HG03064 (cell line): ENCODE data around the gene PTGER2.

Experiments used
- ATAC-seq: cut with Tn5 transposase; IDR thresholded peaks from one replicate; pipeline ENCODE4 v1.9.1; 2021; ENCODE audit warnings: low read depth; ENCODE audit not compliant: unreplicated experiment

The PTGER2 gene

GRCh38 chr14:52333823-52334657 lies 19.9 kb downstream of the PTGER2 start:
- ATAC-seq = no peak

- ATAC-seq = no peak
These were observed 22.1 kb downstream of the PTGER2 start for GRCh38 chr14:52336241-52336640.

DNA sequence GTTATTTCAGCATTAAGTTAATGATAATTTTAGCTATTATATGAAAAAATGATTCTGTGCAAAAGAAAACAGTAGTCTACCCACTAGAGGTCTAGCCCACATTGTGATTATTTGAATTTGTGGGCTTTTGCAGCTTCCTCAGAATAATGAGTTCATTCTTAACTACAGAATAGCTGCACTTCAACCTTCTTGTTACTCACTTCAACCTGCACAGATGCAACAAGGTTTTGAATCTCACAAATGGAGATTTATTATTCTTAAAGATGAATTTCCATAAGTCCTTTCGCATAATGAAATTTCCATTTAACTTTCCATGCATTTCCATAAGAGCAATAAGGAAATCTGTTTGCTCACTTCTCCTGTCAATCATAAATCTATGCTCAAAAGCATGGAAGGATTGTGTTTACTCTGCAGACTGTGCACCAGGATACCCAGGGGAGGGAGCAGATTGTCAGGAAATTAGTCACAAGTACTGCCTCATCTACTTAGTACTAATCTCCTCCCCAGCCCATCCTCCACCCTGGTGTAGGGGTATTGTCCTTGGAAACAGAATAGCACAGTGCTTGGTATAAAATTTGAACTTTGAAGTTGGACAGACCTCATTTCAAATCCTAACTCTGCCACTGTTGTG lies 24.1 kb downstream of the PTGER2 start:
- ATAC-seq = no peak

GRCh38 chr14:52339262-52339661 lies 25.1 kb downstream of the PTGER2 start:
- no peak for ATAC-seq

DNA sequence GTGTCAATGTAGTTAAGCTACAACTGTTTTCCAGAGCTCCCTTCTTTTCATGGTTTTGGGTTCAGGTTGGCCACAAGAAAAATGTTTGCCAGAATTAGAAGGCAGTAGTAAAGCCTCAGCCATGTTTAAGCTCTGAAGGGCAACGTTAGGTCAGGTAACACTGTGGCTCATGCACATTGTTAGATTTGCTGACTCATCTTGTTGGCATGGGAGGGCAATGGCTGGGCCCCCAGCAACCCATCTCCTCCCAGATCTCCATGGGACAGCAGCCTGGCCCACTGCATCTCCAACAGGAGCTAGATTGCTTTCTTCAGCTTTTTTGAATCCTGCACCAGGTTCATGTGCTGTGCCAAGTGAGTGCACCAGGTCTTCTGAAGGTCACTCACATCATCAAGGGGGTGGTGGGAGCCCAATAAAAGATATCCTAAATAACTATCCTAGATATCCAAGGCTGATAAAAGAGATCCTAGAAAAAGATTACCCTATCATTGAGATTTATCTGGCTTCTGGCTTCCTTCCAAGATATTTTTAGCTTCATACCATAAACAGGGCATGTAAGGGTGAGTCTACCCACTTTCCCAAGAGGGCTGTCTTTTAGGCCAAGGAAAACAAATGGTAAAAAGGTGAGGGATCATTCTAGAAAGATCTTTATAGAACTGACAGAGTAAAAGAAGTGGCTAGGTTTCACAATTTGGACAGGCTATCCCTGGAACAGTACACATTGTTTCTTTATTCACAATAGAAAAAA lies 28.9 kb downstream of the PTGER2 start:
- no peak for ATAC-seq

GRCh38 chr14:52346778-52347177 lies 32.7 kb downstream of the PTGER2 start:
- ATAC-seq = no peak

DNA sequence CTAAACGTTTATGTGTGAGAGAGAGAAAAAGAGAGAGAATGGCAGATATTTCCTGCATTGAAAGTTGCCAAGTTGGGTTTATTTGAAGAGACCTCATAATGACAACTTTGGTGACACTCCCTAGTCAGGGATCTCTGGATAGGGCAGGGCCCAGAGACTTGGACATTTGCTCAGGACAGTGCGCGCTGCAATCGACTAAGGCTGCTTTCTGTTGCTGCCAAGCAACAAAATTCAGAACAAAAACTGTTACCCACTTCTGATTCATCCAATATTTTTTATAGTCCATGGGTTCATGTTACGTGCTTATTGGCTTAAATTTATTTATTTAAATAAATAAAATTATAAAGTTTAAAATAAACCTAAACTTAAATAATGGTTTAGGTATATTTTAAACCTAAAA lies 34.2 kb downstream of the PTGER2 start:
- no peak for ATAC-seq

DNA sequence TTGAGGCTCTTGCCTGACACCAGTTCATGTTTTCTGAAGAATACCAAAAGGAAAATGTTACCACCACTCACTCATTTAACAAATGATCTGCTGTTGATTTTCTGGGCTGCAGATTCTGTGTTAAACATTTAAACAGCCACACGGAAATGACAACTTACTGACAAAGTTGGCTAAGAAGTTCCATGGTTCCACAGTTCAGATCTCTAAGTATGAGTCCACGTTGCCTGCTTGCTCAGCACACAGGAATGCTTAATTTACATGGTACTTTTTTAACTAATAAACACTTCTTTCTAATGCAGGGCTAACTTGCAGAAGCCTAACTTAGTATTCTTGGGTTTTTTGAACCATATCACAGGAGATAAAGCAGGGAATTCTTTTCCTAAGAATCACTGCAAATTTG lies 34.7 kb downstream of the PTGER2 start:
- ATAC-seq = no peak

- no peak for ATAC-seq
These were observed 35.6 kb downstream of the PTGER2 start for GRCh38 chr14:52349731-52350130.

DNA sequence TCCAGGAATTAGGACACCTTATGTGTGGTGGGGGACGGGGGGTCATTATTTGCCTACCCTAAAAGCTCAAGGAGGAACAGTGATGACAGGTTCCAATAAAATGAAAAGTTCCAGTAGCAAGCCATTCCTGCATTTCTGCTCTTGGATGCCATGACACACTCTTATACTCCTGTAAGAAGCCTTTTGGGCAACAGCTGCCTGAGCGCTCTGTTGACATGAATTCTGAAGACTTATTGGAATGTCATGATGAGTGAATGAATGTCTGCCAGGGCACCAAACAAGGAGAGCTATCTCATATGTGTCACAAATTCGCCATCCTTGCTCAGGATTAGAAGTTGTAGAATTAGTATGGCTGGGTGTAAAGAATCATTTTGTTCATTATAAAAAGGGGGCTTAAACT lies 36.3 kb downstream of the PTGER2 start:
- no peak for ATAC-seq

DNA sequence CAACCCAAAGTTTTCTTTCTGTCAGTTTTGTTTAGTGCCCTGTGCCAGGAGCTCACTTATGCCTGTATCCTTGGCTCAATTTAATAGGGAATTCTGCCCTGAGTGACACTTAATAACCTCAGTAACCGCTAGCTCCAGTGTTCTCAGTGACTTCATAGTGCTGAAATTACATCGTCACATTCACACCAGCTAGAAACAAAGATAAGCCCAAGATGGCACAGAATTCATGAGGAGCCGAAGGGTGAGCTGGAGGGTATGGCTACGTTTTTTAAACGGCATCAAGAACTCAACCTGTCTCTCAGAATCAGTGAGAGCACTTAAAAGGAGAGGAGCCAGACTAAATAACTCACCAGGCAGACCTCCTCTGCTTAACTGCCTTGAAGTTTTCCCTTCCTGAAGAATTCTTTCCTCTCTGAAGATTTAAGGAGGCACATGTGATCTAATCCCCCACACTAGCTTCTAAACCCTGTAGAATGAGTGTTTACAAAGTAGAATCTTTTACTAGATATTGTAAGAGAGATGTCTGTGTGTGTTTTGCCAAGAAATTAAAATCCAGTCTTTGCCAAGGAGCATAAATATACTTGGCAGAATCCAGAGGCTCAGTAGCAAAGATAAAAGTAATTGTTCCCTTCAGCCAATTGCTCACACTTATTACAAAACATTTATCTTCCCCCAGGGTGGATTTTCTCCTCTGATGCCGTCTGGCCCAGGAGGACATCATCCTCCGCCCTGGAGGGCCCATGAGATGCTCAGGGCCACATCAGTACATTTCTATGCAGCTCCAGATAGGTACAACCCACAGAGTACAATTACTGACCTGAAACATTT lies 37.3 kb downstream of the PTGER2 start:
- no peak for ATAC-seq

DNA sequence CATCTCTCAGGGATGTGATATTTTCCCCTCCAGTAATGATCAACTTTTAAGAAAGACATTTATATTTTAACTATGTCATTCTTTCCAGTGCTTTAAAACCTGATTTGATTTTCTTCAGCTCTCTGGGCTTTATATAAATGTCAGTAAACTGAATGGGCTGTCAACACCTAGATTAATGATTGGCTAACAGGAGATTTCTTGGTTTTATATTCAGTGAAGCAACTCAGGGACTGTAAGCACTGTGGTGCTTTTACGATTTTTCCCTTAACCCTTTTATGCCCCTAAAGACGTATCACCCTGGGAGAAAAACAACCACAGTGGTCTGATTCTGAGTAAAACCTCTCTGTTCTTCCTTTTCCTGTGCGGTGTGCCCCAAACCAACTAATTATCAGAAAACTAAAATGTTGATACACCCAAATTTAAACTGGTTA lies 38.0 kb downstream of the PTGER2 start:
- ATAC-seq = peak; percentile 68

DNA sequence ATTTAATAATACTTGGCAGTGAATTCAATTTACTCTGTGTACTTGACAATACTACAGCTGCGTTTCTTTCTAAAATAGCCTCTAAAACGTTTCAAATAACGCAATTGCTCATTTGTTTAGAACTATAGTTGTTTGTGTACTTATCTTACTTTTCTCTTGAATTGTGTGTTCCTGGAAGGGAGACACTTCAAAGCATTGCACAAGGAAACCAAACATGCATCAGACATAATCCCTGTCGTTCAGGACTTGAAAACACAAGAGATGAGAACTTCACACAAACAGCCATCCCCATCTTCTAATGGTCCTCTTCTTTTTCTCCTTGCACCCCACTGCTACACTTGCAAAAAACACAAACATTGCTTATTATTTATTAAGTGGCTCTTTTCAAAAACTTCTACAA lies 38.5 kb downstream of the PTGER2 start:
- no peak for ATAC-seq

DNA sequence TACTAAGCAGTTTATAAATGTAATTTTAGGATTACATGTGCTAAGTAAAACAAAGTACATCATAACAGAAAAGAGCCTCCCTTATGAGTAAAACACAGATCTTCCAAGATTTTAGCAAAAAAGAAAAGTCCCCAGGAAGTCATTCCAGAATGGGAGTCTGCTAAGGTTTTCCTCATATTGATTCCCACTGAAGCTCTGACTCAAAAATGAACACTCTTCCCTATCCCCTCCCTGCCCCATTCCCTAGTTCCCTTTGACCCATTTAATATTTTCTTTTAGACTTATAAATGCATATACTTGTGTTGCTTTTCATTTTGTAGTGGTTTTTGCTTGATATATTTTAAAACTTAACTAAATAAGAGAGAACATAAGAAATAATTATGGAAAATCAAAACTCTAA lies 40.1 kb downstream of the PTGER2 start:
- no peak for ATAC-seq

DNA sequence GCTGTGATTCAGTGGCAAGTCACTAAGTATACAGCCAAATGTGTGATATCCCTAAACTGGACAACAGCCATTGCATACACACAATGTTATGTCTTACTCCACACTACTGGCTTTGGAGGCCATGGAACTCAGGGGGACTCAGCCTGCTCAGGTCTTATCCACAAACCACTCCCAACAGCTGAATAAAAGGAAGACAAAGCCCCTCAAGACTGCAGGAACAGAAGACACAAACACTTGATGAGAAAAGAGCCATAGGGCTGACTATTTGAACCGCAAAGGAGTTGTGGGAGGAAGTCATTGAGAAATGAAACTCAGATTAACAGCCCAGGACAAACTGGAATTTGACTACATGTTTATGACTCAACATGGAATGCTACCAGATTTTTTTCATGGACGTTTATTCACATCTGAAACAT lies 40.9 kb downstream of the PTGER2 start:
- ATAC-seq = no peak

- no peak for ATAC-seq
These were observed 41.4 kb downstream of the PTGER2 start for GRCh38 chr14:52355526-52355925.

DNA sequence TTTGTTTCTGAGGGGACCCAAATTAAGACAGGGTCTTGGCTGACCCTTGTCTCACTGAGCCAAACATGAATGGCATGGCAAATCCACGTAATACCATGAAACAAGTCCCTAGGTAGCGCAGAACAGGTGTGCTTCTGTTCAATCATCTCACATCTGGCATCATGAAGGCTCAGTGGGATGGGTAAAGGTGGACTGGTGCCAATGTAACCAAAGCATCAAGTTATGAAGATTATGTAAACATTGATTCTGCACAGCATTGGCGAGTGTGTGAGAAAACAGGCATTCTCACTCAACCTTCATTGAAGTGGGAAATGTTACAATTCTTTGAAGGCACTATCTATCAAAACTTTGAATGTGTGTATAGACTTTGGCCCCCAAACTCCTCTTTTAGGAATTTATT lies 41.9 kb downstream of the PTGER2 start:
- ATAC-seq = no peak

- no peak for ATAC-seq
These were observed 46.7 kb downstream of the PTGER2 start for GRCh38 chr14:52360831-52361230.

- ATAC-seq = no peak
These were observed 49.1 kb downstream of the PTGER2 start for GRCh38 chr14:52363041-52363704.

- ATAC-seq = no peak
These were observed 49.8 kb downstream of the PTGER2 start for GRCh38 chr14:52363961-52364360.
